HG03571 (cell line): Measurements from ENCODE around the gene PRKG2.

Source experiments
- ATAC-seq: cut with Tn5 transposase; IDR thresholded peaks from one replicate; pipeline ENCODE4 v1.9.1; 2021; ENCODE audit not compliant: unreplicated experiment

Gene PRKG2

DNA sequence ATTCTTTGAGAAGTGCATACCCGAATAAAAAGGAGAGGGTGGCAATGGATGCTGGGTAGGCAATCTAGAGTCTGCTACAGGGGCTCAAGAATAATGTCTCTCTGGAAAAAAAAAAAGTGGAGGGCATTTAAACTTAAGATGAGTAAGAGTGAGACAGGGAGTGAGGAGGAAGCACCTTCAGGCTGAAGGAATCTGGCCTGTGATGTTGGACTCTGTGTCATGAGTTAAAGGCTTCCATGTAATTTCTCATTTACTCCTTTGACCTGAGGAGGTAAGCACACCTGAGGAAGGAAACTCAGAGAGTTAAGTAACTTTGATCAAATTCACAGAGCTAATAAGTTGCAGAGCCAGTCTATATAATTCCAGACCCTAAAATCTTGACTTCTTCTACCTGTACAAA lies 3.2 kb upstream of the PRKG2 start:
- no peak for ATAC-seq

DNA sequence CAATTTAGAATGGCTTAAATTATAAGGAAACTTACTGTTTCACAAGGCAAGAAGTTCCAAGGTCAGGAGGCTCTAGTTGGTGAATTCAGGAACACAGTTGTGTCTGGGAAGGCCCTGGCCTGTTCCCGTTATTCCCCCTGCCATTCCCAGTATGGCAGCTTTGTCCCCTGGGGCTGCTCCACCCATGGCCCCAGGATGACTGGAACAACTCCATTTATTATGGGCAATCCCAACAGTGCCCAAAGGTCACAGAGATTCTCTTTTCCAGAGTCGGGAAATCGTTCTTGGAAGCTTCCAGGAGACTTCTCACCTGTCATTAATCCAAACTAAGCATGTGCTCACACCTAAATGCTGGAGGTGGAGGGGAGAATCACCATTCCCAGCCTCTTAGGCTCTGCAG lies 2.8 kb upstream of the PRKG2 start:
- no peak for ATAC-seq

DNA sequence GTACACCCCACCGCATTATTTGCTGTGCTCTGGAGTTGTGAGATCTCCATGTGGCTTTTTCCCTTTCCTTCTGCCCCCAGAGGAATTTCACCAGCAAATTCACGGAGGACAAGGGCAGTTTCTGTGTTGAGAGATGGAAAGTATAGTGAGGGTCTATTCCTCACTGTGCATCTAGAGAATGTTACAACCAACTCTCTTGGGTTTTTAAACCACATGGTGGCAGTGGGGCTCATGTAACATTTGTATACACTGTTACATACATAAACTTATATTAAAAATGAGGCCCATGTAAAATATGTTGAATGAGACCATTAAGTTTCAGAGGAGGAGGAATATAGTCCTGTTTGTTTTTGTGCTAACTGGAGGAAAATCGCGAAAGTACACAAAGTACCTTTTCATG lies 909 bp upstream of the PRKG2 start:
- no peak for ATAC-seq

DNA sequence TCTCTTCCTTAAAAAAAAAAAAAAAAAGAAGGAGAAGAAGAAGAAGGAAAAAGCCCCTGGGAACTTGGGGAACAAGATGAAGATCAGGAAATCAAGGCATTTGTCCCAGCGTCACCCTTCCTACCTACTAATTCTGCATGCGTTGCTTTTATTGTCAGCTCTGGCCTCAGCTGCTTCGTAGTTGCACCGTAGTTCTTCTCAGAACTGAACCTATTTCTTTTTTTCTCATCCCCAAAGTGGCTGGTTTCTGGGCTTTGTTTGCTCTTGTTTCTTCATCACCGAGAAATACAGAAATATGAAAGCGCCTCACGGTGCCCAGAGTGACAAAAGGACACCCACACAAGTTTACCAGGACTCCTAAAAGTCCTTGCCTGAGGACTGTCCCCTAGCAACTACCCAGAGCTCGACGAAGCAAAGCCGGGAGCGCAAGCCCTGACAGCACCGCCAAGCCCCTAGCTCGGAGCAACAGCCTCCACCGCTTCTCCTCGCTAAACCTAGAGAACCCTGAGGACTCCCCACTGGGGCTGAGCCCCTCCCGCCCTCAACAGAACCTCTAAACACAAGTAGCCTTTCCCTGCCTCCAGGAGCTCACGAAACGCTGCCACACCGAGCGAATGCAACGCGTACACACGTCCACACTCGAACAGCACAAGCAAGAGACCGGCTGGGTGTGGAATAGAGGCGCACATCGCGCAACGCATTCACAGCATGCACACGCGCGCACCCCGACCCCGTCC lies 710 bp downstream of the PRKG2 start:
- ATAC-seq: no peak

DNA sequence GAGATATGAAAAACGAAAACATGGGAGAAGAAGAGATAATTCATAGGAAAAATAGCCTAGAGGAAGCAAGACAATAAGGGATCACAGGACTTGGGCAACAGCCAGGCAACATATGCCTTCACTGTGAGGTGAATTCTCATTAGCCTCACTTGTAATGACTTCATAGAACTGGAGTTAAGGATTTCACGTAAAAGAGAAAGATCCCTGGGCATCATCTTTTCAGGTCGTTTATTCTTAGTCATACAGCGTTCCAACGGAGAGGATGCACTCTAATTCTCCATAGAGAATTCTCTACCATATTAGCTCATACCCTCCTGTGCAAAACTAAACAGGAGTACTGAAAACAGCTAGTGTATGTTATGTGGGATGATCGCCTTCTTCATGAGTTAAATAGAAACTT lies 1.4 kb downstream of the PRKG2 start:
- no peak for ATAC-seq

DNA sequence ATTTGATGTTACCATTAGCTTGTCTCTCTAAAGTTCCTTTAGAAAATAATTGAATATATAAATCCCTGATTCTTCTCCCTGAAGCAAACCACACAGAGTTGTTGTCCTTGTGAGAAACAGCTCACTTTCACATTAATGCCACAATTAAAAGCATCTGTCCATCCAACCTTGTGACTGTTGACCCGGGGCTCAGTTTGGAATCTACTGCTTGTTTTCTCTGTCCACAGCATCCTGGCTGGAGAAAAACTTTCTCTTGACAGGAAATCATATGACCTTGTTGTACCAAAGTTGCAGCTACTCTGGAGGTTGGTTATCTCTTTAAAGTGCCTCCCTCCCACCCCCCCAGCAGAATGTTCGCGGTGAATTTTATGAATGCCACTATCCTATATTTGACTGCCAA lies 3.1 kb downstream of the PRKG2 start:
- no peak for ATAC-seq

DNA sequence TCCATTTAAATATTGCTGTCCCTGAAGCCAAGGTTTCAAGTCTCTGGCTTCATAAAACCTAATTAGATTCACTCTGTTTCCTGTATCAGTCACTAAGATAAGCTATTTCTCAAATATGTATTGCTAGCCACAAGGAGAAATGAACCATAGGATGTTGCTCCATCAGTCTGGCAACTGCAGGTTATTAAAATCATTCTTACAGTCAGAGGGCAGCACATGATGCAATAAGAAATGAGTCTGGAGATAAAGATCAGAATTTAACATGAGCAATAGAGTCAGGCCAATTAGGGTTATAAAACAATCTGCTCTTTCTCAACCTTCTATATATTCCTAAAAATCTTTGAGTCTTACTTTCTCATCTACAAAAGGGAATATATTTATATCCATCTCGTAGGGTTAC lies 7.2 kb downstream of the PRKG2 start:
- no peak for ATAC-seq

DNA sequence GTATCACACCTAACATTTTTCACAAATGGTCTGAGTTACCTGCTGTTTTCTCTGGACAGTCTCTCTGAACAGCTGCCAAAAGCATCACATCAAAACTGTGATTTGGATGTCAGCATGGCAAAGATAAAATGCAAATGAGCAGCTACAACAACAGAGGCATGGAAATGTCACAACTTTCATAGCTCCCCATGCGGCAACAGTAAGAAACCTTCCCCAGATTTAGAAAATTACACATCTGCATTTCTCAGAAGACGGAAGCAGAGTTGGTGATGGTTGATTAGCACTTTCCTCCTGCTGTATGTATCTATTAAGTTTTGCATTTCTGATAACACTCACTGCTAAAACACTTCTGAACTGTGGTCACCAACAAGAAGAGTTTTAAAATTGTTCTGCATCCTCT lies 9.7 kb downstream of the PRKG2 start:
- ATAC-seq: no peak

DNA sequence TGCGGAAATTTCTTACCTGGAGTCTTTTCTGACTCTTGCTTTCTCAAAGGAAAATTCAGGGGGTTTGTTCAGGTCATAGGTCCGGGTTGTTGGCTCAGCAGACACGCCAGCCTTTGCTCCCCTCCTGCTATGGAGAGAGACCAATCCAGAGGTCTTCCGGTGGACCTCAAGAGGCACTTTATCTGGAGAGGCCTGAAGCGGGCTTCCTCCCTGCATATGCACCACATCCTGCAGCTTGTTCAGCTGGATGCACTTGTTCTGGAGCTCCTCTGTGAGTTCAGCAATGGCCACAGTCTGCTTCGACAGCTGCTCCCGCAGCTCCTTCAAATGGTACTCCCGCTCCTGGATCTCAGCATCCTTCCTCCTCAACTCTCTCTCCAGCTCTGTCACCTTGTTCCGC lies 10.5 kb downstream of the PRKG2 start:
- ATAC-seq: no peak

DNA sequence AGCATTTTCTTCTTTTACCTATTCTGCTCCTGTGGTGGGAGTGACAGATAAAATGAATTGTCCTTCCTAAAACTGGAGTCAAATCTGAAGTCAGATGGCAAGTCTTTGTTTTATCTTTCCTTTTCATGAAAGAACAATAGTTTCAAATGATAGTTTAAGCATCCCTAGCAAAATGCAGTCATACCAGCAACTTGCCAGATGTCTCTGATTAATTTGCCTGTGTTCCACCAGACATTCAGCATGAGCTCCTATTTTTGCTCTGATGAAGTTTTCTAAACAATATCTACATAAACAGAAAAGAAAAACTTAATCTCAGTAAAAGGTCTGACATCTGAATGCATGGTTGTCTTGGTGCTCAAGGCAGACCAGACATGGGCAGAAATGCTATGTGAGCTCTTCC lies 15.2 kb downstream of the PRKG2 start:
- no peak for ATAC-seq

DNA sequence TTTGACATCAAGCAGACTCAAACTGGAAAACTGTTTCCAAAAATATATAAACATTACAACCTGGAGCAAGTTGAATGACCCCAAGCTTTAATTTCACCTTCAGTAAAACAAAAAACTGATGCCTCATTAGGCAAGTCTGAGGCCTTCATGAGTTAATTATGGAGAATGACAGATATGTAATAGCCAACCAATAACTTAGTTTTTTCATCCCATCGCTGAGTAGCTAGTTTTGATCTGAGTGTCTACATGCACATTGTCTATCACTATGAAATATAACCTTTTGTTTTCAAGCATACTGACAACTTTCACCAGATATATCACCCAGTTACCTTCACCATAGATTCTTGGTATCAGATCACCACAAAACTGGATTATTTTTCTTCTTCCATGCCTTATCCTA lies 16.4 kb downstream of the PRKG2 start:
- no peak for ATAC-seq

DNA sequence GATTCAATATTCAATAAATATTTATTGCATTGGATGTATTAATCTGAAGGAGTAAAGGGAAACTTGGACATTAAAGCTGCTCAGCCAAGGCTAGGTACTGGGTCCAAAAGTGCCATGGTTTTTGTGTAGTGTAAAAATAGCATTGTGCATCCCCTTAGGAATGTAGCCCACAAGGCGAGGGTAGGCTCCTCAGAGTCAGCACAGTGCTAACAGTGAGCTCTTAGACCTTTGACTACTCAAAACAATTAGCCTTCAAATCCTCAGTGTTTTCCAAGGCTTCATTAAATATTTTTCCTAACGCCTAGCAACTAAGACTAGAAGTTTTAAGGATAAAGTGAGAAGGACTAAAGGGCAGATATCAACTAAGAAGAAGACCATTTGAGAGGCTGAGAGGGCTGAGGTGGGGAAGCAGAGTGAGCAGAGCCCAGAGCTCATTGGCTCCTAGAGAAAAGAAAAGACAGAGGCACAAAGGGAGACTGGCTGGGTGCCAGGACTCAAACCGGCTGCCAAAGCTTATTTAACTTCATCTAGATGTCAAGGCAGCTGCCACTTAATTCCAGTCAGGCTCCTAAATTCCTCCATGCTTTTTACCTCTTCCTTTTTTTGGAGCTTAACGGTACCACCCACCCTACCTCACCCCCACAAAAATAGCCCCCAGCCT lies 17.0 kb downstream of the PRKG2 start:
- no peak for ATAC-seq

DNA sequence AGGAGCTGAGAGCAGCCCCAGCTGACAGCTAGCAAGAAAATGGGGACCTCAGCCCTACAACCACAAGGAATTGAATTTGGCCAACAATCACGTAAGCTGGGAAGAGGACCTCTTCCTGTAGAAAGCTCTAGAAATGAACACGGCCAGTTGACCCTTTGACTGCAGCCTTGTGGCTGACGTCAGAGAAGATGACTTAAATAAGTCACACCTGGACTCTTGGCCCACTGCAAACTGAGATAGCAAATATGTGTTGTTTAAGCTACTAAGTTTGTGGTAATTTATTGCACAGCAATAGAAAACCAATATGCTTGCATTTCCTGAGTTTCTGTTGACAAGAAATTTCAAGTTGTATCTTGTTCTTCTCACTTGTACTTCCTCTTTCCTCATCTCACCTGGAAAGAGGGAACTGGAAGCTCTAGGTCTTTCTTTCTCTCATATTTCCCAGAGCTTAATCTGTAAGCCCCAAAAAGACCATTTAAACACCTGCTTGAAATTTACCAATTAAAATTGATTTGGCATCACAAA lies 18.8 kb downstream of the PRKG2 start:
- no peak for ATAC-seq

DNA sequence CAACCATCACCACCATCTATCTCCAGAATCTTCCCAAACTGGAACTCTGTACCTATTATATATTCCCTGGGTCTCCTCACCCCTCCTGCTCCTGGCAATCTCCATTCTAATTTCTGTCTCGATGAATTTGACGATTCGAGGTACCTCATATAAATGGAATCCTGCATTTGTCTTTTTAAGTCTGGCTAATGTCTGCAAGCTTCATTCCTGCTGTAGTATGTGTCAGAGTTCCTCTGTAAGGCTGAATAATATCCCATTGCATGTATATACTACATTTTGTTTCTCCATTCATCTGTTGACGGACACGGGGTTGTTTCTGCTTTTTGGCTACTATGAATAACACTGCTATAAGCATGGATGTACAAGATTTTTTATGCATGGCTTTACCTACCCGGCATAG lies 19.5 kb downstream of the PRKG2 start:
- no peak for ATAC-seq

DNA sequence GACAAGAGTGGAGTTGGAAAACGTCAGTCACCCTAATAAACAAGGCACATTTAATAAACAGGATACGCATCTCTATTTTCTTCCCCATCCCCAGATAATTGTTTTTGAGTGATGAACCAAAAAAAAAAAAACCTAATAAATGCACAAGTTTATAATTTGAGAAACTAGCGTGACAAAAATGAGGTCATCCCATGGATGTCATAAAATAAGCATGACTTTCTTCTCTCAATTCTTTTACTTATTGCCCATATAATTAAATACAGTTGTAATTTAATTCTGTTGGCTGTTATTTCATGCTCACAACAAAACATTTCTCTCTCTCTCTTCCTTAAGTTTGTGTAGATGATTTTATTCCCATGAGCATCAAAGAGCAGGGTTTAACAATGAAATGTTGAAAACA lies 20.7 kb downstream of the PRKG2 start:
- ATAC-seq: no peak

DNA sequence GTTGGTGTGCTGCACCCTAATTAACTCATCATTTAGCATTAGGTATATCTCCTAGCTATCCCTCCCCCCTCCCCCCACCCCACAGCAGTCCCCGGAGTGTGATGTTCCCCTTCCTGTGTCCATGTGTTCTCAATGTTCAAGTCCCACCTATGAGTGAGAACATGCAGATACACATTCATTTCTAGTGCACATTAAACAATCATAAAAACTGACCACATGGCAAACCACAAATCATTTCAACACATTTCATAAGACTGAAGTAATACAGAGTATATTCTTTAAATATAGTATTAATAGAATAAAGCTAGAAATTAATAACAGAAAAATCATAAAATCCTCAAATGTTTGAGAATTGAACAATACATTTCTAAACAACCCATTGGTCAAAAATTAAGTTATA lies 34.1 kb downstream of the PRKG2 start:
- ATAC-seq: no peak

DNA sequence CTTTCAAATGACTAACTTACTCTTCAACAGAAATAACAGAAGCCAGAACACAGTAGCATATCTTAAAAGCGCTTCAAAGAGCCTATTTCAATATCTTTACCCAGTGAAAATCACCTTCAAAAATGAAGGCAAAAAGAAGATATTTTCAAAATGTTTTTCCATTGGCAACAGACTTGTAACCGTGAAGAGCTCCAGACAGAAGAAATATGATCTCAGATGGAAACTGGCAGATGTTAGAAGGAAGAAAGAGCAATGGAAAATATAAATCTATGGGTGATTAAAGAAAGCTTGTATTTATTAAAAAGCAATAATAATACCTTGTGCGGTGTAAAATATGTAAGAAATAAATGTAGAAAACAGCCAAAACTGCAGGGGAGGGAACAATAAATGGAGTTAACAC lies 35.7 kb downstream of the PRKG2 start:
- no peak for ATAC-seq

DNA sequence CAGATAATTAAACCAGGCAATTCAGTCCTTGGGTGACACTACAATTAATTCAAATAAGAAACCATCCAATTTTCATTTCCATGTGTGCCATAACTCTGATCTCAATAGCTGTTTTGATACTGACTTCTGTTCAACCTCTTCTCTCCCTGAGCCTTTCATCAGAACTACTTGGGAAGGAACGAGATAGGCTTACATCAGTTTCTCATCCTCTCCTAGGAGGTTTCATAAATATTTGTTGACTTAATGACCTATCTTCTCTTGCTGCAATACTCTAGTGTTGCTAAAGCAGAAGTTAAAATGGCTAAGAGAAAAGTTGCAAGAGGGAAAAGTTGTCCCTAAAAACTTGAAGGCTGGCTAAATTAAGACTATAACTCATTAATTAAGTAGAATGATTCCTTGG lies 41.8 kb downstream of the PRKG2 start:
- no peak for ATAC-seq

DNA sequence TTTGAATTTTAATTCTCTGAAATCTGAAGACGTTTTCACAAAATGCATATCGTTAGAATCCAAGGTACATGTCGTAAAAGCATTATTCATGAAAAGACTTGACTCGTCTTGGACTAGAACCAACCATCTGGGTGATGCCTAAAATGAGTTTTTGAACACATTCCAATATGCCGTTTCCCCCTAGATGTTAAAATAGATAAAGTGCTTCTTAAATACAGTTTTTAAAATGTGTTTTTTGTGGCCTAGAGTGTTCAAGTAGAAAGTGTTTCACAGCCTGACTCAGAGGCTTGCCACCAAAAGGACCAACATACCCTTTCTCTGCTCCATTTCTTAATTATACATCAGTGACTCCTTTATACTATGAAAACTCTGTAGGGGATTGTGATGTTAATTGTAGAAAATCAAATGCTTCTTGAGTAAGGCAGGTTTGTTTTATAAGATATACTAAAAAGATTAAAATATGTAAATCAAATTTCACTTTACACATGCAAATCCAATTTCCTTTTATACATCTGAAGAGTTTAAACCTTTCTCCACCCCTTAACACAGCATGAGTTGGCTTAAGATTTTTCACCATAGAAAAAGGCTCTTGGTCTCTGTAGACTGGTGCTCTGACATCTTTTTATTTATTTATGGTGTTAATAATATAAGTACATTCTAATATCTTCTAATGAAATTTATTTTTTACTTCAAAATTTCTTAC lies 48.4 kb downstream of the PRKG2 start:
- ATAC-seq: no peak

DNA sequence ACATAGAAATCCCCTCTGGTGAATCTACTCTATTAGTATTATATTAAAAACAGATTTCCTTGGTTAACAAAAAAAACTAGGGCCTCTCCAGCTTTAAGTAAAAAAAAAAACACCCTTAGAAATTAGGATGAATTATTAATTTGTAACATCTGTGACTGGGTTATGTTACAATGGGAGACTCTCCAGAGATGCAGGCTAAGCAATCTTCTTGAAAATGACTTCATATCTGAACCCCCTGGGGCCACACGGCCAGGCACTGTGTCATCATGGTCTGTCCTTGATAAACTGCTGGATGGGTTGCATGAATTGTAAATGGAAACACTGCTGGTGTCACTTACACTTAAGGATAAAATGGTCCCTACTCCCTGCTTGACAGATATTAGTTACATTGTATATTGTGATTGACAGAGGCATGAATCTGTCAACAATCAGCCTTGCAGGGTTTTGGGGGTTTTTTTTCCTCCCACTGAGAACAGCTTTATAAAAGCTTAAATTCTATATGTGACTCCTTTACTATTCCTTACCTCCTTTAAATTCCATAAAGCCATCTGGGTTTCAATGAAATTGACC lies 49.1 kb downstream of the PRKG2 start:
- ATAC-seq: no peak

DNA sequence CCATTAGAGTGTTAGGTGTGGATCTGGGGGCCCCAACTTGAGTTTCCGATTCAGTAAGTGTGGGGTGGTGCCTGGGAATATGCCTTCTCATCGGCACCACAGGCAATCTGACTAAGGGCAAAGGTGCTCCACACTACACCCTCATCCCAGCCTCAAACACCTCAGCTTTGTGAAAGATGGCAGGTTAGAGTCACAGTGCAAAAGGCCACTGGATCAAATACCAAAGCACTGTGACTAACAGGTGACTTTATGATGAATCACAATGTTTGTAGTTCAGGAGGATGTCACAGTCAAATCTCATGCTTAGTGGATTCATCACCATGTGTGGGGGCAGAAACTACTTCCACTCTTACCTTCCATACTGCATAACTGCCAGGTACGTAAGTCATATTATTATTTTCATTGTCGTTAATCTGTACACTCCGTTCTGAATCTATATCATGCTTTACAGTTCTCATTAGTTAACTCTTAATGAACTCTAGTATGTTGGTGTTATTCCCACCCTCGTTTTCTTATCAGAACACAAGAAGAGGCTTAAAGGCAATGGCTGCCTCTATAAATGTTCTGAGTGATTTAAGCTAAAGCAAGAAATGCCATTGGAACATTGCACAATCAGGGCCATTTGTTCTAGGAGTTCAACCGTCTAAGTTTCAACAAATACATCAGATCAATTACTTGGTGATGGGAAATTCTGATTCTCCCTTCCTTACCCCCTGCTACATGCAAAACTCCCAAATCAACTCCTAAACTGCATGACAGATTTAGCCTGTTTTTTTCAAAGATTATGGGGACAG lies 50.2 kb downstream of the PRKG2 start:
- no peak for ATAC-seq
